HG03135 (cell line): ENCODE measurements around the gene UMAD1.
A peak's percentile ranks its signal among the peaks of the same experiment; 100 is the strongest.

Source experiments
- ATAC-seq: cut with Tn5 transposase; IDR thresholded peaks from one replicate; pipeline ENCODE4 v1.9.1; 2021; ENCODE audit warnings: mild to moderate bottlenecking, moderate library complexity; ENCODE audit not compliant: unreplicated experiment

Gene UMAD1

DNA sequence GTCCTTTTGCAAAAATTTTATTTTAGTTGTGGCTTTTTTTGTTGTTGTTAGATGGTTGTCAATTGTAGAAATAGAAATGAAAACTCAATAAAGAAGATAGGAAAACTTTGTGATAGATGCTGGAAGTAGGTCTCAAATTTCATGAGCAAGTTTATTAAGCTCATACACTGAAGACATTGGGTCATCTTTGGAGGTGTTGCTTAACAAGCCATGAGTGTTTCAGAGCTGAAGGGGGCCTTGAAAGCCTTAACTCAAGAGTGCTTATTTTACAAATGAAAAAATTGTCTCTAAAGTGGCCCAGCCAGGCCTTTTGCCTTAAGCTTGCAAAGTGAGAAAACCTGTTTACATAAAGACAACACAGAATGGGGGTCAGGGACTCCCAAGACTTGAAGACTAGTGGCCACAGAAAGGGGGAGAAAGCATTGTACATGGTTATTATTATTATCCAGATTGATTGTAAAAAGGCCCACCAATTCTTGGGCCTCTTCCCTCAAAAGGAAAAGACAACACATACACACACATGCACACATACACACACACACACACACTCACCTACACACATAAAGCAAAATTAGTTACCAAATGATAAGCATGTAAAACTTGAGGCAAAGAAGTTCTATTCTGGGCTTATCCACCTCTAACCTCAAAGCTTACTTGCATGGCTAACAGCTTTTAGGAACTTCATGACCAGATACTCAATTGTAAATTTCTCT is 278.3 kb downstream of the UMAD1 start:
- no peak for ATAC-seq

DNA sequence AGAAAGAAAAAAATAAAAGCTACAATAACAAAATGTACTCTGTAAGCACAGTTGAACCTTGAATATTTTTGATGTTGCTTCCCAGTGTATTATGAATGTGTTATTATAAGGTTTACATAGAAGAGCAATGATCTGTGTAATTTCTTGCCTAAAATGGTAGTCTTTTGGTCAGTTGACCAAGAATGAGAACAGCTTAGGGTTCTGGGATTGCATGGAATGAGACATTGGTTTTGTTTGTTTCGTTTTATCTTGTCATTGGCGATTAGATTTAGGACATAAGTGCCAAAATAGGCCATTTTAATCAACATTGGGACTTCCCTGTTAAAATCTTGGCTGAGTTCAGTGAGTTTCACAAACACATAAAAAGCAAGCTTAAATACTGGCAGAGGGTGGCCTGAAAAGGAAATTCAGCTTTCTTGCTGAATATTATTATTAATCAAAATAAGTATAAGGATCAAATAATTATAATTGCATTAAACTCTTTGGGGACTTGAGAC is 278.9 kb downstream of the UMAD1 start:
- no peak for ATAC-seq

DNA sequence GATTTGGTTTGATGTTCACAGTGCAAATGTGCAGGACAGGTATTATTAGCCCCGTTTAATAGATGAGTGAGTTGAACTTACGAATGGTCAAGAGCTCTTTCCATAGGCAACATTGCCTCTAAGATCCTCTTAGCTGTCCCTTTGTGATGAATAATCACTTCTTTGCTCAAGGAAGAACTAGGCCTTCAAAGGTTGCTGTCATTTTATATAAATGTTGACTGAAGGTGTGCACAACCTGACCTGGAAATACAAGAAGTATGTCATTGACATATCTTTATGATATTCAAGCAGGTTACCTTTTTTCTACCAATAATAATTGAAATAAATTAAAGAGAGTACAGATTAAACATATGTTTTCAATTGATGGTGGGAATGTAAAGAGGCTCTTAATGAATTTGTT is 279.5 kb downstream of the UMAD1 start:
- no peak for ATAC-seq

DNA sequence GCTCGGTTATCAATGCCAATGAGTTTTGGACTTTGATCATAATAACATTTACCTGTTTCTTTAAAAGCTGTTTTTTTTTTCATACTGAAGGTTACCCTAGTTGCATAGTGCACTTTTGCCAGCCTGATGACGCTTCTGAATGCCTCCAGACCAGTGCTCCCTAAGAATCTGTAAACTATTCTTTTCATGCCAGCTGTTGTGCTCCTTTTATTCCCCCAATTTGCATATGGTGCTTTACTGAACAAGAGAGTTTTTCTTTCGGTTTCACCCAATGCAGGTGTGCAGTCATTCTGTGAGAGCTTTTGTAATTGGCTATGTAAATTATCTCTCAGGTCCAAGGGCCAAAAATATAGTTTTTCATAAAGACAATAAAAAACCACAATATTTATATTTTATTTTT is 279.9 kb downstream of the UMAD1 start:
- peak; percentile 91 for ATAC-seq

DNA sequence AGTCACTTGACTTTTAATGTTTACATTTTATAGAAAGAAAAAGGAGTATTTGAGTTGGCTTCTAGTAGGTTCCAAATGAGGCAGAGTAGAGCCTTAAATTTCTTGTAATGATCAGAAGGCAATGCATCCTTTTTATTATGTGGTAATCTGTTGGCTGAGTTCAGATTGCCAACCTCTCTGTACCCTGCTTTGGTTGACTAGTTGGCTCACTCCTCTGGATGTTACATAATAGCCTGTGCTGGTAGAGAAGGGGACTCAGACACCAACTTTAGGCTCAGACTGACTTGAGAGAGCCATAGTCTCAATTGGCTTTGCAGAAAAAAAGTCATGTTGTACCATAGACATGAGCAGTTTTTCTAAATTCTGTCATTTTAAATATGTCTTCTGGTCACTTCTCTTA is 281.3 kb downstream of the UMAD1 start:
- no peak for ATAC-seq

DNA sequence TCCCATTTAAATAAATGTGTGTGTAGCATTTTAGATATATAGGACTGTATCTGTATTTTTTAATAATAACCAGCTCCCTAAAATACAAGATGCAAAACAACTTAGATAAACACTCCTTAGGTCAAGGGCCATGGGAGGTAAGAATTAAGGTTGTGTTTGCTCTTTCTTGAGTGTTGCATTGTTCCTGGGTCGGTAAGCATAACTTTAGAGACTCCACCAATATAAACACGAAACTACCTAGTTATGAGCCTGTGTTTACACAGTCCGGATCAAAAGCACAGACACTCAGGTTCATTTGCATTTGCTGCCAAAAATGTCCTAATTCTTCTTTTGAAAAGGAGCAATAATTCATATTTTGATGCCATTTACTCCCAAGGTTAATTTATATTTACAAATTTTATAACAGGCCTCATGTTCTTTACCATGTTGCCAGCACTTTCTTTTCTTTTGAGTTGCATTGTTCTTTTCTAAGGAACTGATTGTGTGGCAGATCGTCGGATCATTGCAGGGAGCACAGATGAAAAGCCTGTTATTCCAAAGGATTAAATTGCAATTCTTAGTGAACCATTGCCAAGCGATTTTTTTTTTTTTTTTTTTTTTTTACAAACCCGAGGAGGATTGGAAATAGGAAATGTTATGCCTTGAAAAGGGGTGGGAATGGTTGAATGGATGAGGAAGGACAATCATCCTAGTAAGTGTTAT is 282.3 kb downstream of the UMAD1 start:
- ATAC-seq: no peak

DNA sequence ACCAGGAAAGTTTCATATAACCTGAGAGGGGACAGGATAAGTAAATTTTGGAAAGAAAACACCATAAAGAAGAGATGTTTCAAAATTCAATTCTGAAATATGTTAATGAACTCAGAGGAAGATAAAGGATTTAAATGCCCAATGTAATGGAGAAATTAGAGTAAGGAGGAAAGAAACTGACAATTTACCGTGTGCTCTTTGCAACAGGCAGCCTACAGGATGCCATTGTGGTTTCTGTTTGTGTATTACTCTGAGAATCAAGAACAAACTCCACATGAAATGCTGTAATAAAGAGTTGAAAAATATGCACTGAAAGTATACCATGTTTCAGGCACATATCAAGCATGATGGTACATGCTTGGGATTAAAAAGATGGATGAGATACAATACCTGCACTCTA is 283.3 kb downstream of the UMAD1 start:
- ATAC-seq: no peak

DNA sequence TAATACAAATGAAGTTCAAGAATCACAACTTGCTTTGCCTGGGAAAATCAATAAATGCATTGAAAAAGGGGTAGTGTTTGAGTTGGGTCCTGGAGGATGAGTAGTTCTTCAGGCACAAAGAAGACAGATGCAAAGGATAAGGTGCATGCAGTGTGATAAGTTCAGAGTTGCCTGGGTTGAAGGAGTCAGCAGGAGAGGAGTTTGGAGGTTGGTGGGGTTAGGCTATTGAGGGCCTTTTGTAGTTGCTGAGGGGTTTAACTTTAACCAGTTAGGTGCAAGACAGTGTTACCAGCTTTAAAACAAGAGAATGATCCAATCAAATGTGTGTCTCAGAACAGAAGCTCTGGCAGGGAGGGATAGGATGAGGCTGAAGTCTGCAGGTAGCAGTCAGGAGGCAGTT is 283.8 kb downstream of the UMAD1 start:
- ATAC-seq: no peak
